RWPE1 (cell line): Measurements from ENCODE around the gene KCNJ15.

ENCODE experiments used
- CTCF ChIA-PET: fragments of 350-600 bp; sonication (Branson Sonifier 250); formaldehyde crosslinking; extraction: SDS; loops from one replicate; lab custom pipeline; 2021; lab: Yijun Ruan, JAX
- POLR2A ChIA-PET: fragments of 400-600 bp; formaldehyde crosslinking; extraction: SDS; loops from one replicate; lab custom pipeline; 2020; ENCODE audit warnings: antibody characterized with exemption; ENCODE audit not compliant: low non-redundant PET; lab: Yijun Ruan, JAX
- DNase-seq: peaks from one replicate; pipeline ENCODE4 v3.0.0; 2012; ENCODE audit warnings: low spot score
- H3K27ac ChIP-seq: fragments of 450-650 bp; 2 replicates; pipeline ENCODE4 v1.5.1; 2017
- TF ChIP-seq, protein P1 (sequence below): fragments of 450-650 bp; conservative IDR thresholded peaks from 2 replicates; pipeline ENCODE4 v1.5.1; 2017; ENCODE audit warnings: low read depth, mild to moderate bottlenecking

Gene KCNJ15

DNA sequence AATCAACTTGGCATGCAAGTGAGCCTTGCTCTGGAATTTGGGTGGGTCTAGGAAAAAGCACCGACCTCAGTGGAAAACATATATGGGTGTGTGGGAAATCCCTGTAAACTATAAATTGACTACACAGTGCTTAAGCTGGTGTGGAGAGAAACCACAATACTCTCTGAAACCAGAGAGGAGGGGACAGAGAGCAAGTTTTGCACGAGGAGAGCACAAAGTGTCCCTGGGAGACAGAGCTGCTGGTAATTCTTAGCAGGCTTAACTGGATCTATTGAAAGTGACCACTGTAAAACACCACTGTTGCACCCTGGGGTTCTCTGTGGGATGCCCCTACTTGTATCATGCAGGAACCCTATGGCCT is 12.8 kb downstream of the KCNJ15 start:
- TF ChIP-seq, protein P1, sequence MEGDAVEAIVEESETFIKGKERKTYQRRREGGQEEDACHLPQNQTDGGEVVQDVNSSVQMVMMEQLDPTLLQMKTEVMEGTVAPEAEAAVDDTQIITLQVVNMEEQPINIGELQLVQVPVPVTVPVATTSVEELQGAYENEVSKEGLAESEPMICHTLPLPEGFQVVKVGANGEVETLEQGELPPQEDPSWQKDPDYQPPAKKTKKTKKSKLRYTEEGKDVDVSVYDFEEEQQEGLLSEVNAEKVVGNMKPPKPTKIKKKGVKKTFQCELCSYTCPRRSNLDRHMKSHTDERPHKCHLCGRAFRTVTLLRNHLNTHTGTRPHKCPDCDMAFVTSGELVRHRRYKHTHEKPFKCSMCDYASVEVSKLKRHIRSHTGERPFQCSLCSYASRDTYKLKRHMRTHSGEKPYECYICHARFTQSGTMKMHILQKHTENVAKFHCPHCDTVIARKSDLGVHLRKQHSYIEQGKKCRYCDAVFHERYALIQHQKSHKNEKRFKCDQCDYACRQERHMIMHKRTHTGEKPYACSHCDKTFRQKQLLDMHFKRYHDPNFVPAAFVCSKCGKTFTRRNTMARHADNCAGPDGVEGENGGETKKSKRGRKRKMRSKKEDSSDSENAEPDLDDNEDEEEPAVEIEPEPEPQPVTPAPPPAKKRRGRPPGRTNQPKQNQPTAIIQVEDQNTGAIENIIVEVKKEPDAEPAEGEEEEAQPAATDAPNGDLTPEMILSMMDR = no peak
- ChIA-PET POLR2A (no interaction called here), CTCF (interaction anchor here (0.9 kb wide), 1 partner anchor 1009 kb away, joined by 5 read pairs; no protein-coding TSS in a partner anchor)
- no peak for DNase-seq
- no peak overlapping the region for H3K27ac ChIP-seq

DNA sequence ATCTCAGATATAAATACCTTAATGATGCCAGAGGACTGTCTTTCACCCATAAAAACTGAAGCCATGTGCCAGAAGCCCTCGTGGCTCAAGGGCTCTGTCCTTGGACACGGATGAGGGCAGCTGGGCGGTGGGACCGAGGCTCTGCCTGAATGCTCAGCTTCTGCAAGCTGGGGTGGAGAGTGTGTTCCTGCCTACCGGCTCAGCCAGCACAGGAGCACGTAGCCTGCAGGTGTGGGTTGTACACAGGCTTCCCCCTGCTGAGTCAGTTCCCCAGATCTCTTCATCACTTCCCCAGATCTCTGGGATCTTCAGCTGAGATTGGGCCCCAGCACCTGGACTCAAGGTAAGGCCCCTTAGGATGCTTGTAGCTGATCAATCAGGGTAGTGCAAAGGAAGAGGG is 15.4 kb downstream of the KCNJ15 start:
- no peak overlapping the region for H3K27ac ChIP-seq
- CTCF ChIA-PET = no interaction called here
- no peak for DNase-seq
- TF ChIP-seq, protein P1 = no peak
- POLR2A ChIA-PET = no interaction called here

DNA sequence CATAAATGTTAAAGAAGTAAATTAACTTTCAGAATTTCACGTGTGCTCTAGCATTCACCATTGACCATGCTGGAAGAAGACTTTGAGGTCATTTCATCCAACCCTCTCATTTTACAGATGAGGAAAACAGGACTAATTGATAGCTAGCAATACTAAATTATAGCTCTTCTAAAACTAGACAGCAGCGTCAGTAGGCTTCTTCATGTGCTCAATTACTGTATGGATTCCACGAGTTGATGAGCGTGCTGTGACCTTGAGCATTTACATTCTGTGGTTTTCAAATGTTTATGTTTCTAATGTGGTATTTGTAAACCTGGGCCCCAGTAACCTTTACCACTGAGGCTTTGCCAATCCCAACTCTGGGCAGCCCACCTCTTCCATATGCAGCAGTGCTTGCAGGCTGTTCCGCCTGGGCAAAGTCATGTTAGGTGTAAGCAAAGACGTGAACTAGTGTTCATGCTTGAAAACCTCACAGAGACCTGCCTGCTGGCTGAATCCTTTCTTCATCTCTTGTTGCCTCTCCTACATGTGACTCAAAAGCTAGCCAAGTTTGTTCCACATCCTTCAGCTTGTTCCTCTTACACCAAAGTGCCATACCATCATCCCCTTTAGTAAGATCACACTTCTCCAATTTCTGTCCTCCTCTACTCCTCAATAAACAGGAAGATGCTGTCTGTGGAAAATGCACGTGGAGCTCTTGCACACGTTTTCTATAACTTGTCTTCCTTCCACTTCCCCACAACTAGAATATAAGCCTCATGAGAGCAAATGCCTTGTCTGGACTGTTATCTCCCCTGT is 17.2 kb downstream of the KCNJ15 start:
- CTCF ChIA-PET = interaction anchor here (0.7 kb wide), 1 partner anchor 147 kb away, joined by 3 read pairs; no protein-coding TSS in a partner anchor
- DNase-seq = no peak
- H3K27ac ChIP-seq = no peak overlapping the region
- POLR2A ChIA-PET = no interaction called here
- TF ChIP-seq, protein P1 = no peak

DNA sequence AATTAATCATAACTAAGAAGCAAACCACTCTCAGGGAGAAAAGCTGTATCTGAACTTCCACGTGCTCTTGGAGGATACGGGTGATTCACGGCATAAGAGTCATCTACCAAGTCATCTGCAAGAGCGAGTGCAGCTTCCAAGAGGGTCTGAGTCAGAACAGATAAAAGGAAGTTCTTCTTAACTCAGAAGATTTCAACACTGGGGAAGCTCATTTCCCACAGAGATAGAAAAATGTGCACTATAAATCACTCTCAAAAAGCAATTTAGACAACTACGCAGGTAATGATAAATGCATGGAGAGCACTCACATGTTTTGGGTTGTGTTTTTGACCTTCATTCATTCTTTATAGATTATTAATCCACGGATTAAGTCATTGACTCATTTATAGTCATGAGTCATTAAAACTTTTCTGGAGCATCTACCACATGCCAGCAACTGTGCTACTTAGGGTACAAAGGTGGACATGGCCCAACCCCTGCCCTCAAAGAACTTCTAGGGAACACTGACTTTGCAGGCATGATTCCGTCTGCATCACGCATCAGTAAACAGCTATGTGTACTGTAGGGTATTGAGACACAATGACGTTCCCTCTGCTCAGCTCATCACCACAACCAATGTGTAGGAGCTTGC is 20.8 kb downstream of the KCNJ15 start:
- ChIA-PET CTCF (interaction anchor here (0.7 to 1.0 kb wide), 4 partner anchors 57 to 577 kb away, joined by 3 to 8 read pairs (median 4); no protein-coding TSS in a partner anchor), POLR2A (no interaction called here)
- H3K27ac ChIP-seq = peak overlapping the region; percentile 86
- DNase-seq = peak; percentile 87
- TF ChIP-seq, protein P1 = no peak

DNA sequence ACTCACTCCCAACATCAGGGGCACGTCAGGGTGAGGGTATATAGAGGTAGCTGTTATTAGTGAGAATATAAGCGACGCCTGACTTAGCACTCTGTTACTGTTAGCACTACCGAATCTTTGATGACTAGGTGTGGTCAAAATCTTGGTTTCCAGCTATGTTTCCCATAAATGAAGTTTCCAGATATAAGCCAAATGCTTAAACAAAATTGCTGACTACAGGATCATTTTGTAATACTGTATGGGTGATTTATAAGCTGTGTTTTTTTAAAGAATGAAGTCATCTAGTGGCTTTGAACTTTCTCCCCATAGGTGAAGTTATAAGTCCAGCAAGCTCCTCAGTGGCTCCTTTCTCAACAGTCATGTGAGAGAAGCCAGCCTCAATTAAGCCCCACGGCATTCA is 23.7 kb downstream of the KCNJ15 start:
- CTCF ChIA-PET = interaction anchor here (0.5 to 0.7 kb wide), 2 partner anchors 73 to 162 kb away, joined by 3 read pairs; no protein-coding TSS in a partner anchor
- POLR2A ChIA-PET = no interaction called here
- H3K27ac ChIP-seq = no peak overlapping the region
- no peak for DNase-seq
- TF ChIP-seq, protein P1 = no peak

DNA sequence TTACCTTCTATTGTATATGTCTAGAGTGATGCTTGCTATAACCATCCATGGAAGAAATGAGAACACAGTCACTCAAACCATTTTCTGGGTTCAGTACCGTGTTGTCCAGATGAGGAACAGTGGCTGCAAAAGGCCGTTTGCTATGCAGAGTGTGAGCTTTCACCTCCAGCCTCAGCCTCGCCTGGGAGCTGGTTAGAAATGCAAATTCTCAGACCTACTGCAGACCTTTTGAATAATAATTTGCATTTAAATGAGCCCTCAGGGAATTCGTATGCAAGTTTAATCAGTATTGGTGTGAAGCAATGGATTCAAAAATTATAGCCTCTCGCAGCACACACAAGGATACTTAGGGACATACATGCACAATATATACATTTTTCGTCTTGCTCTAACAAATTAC is 24.1 kb downstream of the KCNJ15 start:
- TF ChIP-seq, protein P1 = no peak
- H3K27ac ChIP-seq = no peak overlapping the region
- ChIA-PET CTCF (interaction anchor here (0.5 kb wide), 1 partner anchor 73 kb away, joined by 3 read pairs; no protein-coding TSS in a partner anchor), POLR2A (no interaction called here)
- DNase-seq = no peak
